Activated CD4-positive, alpha-beta T cell treated with anti-CD3 and anti-CD28 coated beads, Interleukin-2, amount 10 ng/mL, durations not matched to agents 24 days and 14 days (primary cell): ENCODE measurements around the gene GPR107. TPM values are rescaled to one million over a fixed set of nuclear protein-coding genes. Genes with fewer than 3 reads are reported as not detected.

ENCODE experiments used
- DNase-seq: peaks from one replicate; pipeline ENCODE4 v3.0.0; 2022
- H3K27ac Mint-ChIP-seq: one replicate; pipeline ENCODE4 v1.8.0; 2022; ENCODE audit warnings: mild to moderate bottlenecking, mixed read lengths
- H3K27me3 Mint-ChIP-seq: one replicate; pipeline ENCODE4 v1.8.0; 2022; ENCODE audit warnings: mixed read lengths
- H3K36me3 Mint-ChIP-seq: one replicate; pipeline ENCODE4 v1.8.0; 2022; ENCODE audit warnings: low read depth, mild to moderate bottlenecking, mixed read lengths
- H3K4me1 Mint-ChIP-seq: one replicate; pipeline ENCODE4 v1.8.0; 2021; ENCODE audit warnings: mixed read lengths
- H3K4me3 Mint-ChIP-seq: one replicate; pipeline ENCODE4 v1.8.0; 2022; ENCODE audit warnings: mild to moderate bottlenecking, moderate library complexity, mixed read lengths
- H3K9me3 Mint-ChIP-seq: one replicate; pipeline ENCODE4 v1.8.0; 2021; ENCODE audit warnings: mixed read lengths
- intact Hi-C: fragments of 100-400 bp; cut with micrococcal nuclease; formaldehyde crosslinking; loops from one replicate; pipeline ENCODE4 v1.15.1; 2023
- total RNA-seq: library from RNA; stranded (reverse); gene quantifications from 2 replicates; pipeline ENCODE4 v1.2.3, GENCODE V29; 2022

Gene GPR107
- total RNA-seq, 1 donor from 2014 or later: 23.6 TPM

DNA sequence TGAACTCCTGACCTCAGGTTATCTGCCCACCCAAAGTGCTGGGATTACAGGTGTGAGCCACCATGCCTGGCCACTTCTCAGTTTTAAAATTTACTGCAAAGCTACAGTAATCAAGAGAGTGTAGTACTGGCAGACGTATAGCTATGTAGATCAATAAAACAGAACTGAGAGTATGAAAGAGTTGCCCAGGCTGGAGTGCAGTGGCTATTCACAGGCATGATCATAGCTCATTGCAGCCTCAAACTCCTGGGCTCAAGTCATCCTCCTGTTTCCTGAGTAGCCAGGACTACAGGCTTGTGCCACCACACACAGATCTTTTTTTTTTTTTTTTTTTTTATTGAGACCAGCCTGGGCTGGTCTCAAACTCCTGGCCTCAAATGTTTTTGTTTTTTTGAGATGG, 92.0 kb downstream of the GPR107 start:
- Mint-ChIP-seq H3K4me1 (peaks cover 6% of the 10 kb centered on the region), H3K27me3 (peaks cover 24% of the 10 kb centered on the region), H3K27ac (no peak overlapping the region), H3K4me3 (no peak overlapping the region), H3K36me3 (no peaks in the 10 kb centered on the region), H3K9me3 (no peaks in the 10 kb centered on the region)
- intact Hi-C loops: no loop called here
- DNase-seq: no peak

DNA sequence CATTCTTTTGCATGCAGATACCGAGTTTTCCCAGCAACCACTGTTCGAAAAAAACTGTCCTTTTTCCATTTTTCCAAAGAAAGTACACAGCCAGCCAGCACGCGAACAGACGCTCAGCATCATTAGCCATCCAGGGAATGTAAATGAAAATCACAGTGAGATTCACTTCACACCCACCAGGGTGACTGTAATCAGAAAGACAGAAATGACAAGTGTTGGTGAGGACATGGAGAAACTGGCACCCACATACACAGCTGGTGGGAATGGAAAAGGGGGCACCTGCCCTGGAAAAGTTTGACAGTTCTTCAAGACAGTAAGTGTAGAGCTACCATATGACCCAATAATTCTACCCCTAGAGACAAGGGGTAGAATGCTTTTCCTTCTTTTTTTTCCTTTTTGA, 93.5 kb downstream of the GPR107 start:
- intact Hi-C loops: no loop called here
- no peaks in the 10 kb centered on the region for H3K36me3 Mint-ChIP-seq
- peaks cover 26% of the 10 kb centered on the region for H3K27me3 Mint-ChIP-seq
- no peaks in the 10 kb centered on the region for H3K9me3 Mint-ChIP-seq
- no peak overlapping the region for H3K4me3 Mint-ChIP-seq
- H3K4me1 Mint-ChIP-seq: peaks cover 5% of the 10 kb centered on the region
- no peak for DNase-seq
- no peak overlapping the region for H3K27ac Mint-ChIP-seq

DNA sequence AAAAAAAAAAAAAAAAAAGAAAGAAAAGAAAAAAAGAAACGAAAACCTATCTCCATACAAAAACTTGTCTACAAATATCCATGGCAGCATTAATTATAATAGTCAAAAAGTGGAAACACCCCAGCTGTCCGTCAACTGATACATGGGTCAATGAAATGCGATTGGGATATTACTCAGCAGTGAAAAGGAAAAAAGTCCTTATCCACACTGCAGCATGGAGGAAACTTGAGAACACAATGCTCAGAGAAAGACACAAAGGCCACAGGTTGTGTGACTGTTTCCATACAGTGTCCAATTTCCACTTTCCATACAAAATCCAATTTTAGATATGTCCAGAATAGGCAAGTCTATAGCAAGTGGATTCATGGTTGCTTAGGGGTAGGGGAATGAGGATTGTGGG, 94.2 kb downstream of the GPR107 start:
- Mint-ChIP-seq H3K27me3 (peaks cover 26% of the 10 kb centered on the region), H3K27ac (no peak overlapping the region), H3K9me3 (no peaks in the 10 kb centered on the region), H3K4me3 (no peak overlapping the region), H3K36me3 (no peaks in the 10 kb centered on the region), H3K4me1 (peaks cover 5% of the 10 kb centered on the region)
- intact Hi-C loops: no loop called here
- no peak for DNase-seq

DNA sequence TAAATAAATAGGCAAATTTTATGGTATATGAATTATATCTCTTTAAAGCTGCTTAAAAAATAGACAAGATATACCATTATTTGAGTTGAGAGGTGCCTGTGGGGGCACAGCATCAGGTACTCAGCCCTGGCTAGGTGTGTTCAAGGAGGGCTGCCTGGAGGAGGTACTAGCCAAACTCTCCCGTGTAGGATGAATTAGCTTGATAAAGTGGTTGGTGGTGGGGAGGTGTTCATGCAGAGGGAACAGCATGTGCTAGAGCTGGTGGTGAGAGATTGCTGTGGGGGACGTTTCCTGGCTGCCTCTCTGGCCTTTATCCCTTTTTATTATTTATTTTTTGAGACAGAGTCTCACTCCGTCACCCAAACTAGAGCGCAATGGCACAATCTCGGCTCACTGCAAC, 95.3 kb downstream of the GPR107 start:
- intact Hi-C loops: no loop called here

DNA sequence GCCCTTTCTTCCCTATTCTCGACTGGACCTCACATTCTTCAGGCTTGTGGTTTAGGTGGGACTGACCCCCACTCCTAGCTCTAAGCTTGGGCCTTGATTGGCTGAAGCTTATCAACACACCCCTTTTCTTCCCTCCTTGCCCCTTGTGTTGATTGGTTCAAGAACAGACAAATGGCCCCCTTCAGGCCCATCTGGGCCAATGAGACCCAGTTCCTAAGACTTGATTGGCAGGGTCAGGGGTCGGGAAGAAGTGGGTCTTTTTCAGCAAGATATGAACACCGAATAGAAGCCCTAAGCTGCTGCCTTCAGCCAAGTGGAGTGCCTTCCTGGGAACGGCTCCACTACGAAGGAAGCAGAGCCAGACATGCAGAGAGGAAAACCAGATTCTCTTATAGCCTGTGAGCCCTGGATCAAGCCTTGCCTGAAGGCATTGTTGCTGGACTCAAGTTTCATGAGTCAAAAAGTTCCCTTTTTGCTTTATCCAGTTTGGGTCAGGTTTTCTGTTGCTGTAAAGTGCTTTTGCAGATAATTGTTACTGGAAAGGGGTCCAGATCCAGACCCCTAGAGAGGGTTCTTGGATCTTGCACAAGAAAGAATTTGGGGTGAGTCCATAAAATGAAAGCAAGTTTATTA, 96.1 kb downstream of the GPR107 start:
- no peak overlapping the region for H3K4me3 Mint-ChIP-seq
- H3K9me3 Mint-ChIP-seq: no peaks in the 10 kb centered on the region

More for the DNA sequence above, 95.3 kb downstream of the GPR107 start:
- Mint-ChIP-seq H3K36me3 (no peaks in the 10 kb centered on the region), H3K4me3 (no peak overlapping the region), H3K9me3 (no peaks in the 10 kb centered on the region), H3K27me3 (peaks cover 21% of the 10 kb centered on the region), H3K4me1 (peaks cover under 1% of the 10 kb centered on the region), H3K27ac (peak overlapping the region; percentile 44)
- no peak for DNase-seq

GRCh38 chr9:130150779-130151382, 97.2 kb downstream of the GPR107 start:
- Mint-ChIP-seq H3K27ac (no peak overlapping the region), H3K9me3 (no peaks in the 10 kb centered on the region)
- intact Hi-C loops: no loop called here

More for the DNA sequence above, 96.1 kb downstream of the GPR107 start:
- Mint-ChIP-seq H3K27me3 (peaks cover 15% of the 10 kb centered on the region), H3K27ac (no peak overlapping the region), H3K36me3 (no peaks in the 10 kb centered on the region), H3K4me1 (no peaks in the 10 kb centered on the region)
- intact Hi-C loops: no loop called here
- no peak for DNase-seq

DNA sequence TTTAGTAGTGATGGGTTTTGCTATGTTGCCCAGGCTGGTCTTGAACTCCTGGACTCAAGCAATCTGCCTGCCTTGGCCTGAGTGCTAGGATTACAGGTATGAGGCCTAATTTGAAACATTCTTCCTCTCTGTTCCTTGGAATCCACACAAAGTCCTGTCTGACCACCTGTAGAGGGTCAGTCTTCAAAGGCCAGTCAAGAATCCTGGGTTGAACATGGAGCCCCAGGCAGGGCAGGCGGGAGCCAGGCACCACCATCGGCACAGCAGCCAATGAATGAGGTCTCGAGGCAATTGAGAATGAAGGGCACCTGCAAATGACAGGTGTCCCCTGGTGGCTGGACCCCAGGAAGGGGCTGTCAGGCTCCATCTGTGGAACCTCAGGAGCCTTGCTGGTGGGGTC, 101.1 kb downstream of the GPR107 start:
- no peaks in the 10 kb centered on the region for H3K36me3 Mint-ChIP-seq
- H3K9me3 Mint-ChIP-seq: no peaks in the 10 kb centered on the region
- no peak overlapping the region for H3K27ac Mint-ChIP-seq
- H3K4me3 Mint-ChIP-seq: no peak overlapping the region
- intact Hi-C loops: no loop called here
- no peak for DNase-seq
- H3K4me1 Mint-ChIP-seq: no peaks in the 10 kb centered on the region
- H3K27me3 Mint-ChIP-seq: peaks cover 2% of the 10 kb centered on the region

More at GRCh38 chr9:130150779-130151382, 97.2 kb downstream of the GPR107 start:
- Mint-ChIP-seq H3K36me3 (no peaks in the 10 kb centered on the region), H3K4me1 (no peaks in the 10 kb centered on the region), H3K4me3 (no peak overlapping the region), H3K27me3 (peaks cover 7% of the 10 kb centered on the region)
- DNase-seq: no peak

- no peak overlapping the region for H3K4me3 Mint-ChIP-seq
- no peaks in the 10 kb centered on the region for H3K9me3 Mint-ChIP-seq
- intact Hi-C loops: no loop called here
- H3K4me1 Mint-ChIP-seq: no peaks in the 10 kb centered on the region
- no peak for DNase-seq
- no peaks in the 10 kb centered on the region for H3K36me3 Mint-ChIP-seq
- no peak overlapping the region for H3K27ac Mint-ChIP-seq
- H3K27me3 Mint-ChIP-seq: peaks cover 2% of the 10 kb centered on the region
These were observed 101.9 kb downstream of the GPR107 start for GRCh38 chr9:130155647-130156046.

GRCh38 chr9:130156672-130157071, 103.0 kb downstream of the GPR107 start:
- no peak overlapping the region for H3K4me3 Mint-ChIP-seq
- no peaks in the 10 kb centered on the region for H3K4me1 Mint-ChIP-seq
- no peaks in the 10 kb centered on the region for H3K36me3 Mint-ChIP-seq
- no peak overlapping the region for H3K27ac Mint-ChIP-seq
- H3K27me3 Mint-ChIP-seq: peaks cover 2% of the 10 kb centered on the region
- DNase-seq: no peak
- H3K9me3 Mint-ChIP-seq: no peaks in the 10 kb centered on the region
- intact Hi-C loops: no loop called here

DNA sequence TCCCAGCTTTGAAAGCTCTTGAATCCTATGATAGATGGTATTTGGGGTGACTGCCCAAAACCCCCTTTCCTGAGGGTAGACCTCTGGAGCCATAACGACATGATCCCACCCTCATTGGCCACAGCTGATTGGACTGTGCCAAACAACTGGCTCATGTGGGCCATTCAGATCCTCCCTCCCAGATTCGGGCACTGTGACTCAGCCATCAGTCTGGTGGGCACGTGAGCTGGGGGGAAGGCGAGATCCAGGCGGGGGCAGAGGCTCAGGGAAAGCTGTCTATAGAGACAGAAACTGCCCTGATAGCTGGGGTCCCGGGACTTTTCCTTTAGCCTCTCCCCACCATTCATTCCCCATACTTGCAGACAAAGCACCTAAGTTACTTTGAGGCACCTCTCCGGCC, 103.4 kb downstream of the GPR107 start:
- no peaks in the 10 kb centered on the region for H3K9me3 Mint-ChIP-seq
- intact Hi-C loops: no loop called here
- no peaks in the 10 kb centered on the region for H3K4me1 Mint-ChIP-seq
- H3K36me3 Mint-ChIP-seq: no peaks in the 10 kb centered on the region
- H3K4me3 Mint-ChIP-seq: no peak overlapping the region
- no peak overlapping the region for H3K27ac Mint-ChIP-seq
- DNase-seq: no peak
- H3K27me3 Mint-ChIP-seq: no peaks in the 10 kb centered on the region

DNA sequence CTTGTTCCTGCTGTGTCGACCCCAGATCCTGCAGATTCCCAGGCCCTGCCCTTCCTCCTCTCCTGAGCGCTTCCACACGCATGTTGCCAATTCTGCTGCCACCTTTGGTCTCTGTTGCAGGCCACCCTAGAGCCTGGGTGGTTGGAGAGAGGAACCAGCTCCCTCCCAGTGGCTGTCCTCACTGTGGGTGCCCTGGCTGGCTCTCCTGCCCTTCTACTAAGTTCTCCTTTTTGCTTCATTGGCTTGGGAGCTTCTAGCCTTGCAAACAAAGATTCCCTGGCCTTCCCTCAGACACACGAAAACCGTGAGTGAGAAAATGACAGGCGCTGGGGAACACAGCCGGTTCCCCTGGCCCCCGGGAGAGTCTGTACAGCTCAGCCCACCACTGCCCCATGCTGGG, 104.3 kb downstream of the GPR107 start:
- H3K27ac Mint-ChIP-seq: no peak overlapping the region
- H3K4me3 Mint-ChIP-seq: no peak overlapping the region
- intact Hi-C loops: no loop called here
- no peaks in the 10 kb centered on the region for H3K27me3 Mint-ChIP-seq
- H3K9me3 Mint-ChIP-seq: no peaks in the 10 kb centered on the region
- H3K36me3 Mint-ChIP-seq: no peaks in the 10 kb centered on the region
- no peak for DNase-seq
- H3K4me1 Mint-ChIP-seq: no peaks in the 10 kb centered on the region

GRCh38 chr9:130159057-130159456, 105.4 kb downstream of the GPR107 start:
- DNase-seq: no peak
- Mint-ChIP-seq H3K36me3 (no peaks in the 10 kb centered on the region), H3K4me1 (no peaks in the 10 kb centered on the region), H3K4me3 (no peak overlapping the region), H3K27ac (no peak overlapping the region), H3K27me3 (no peaks in the 10 kb centered on the region), H3K9me3 (no peaks in the 10 kb centered on the region)
- intact Hi-C loops: no loop called here

- Mint-ChIP-seq H3K4me1 (no peaks in the 10 kb centered on the region), H3K9me3 (no peaks in the 10 kb centered on the region), H3K4me3 (no peak overlapping the region), H3K27me3 (peaks cover 2% of the 10 kb centered on the region), H3K36me3 (no peaks in the 10 kb centered on the region), H3K27ac (no peak overlapping the region)
- DNase-seq: no peak
- intact Hi-C loops: no loop called here
These were observed 106.4 kb downstream of the GPR107 start for GRCh38 chr9:130159915-130160670.

DNA sequence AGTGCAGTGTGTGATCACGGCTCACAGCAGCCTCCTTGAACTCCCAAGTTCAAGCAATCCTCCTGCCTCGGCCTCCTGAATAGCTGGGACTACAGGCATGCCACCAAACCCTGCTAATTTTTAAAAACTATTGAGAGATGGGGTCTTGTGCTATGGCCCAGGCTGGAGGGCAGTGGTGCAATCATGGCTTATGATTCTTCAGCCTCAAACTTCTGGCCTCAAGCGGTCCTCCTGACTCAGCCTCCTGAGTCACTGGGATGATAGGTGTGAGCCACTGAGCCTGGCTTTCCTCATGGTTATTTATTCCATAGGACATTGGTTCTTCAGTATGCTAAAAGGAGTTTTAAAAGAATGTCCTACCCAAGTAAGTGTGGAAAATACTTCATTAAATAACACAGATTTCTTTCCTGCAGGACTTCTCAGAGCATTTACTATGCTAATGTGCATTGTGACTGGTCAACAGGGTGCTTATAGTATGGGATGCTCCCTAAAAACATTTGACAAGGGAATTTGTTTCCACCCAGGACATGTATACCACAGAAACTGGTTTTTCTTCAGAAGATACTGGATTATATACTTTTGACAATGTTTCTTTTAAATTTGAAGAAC, 107.3 kb downstream of the GPR107 start:
- Mint-ChIP-seq H3K27ac (no peak overlapping the region), H3K27me3 (peaks cover 2% of the 10 kb centered on the region), H3K4me3 (no peak overlapping the region), H3K9me3 (no peaks in the 10 kb centered on the region), H3K4me1 (no peaks in the 10 kb centered on the region), H3K36me3 (no peaks in the 10 kb centered on the region)
- DNase-seq: no peak
- intact Hi-C loops: no loop called here
